ENCODE measurements around the gene COL16A1.

The COL16A1 gene

DNA sequence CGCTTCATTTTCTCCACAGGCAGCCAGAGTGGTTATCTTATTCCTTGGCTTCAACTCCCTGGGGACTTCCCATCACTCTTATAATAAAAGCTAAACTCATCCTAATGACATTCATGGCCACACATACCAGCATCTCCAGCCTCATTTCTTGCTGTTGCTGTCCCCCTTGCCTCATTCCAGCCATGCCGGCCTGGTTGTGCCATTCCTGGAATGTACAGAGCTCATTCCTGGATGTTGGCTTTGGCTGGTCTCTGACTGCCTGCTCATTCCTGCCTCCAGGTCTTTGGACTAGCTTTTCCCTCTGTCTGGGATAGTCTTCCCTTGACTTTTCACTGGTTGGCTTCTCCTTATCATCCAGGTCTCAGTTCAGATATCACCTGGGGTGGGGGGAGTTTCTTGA is 56.7 kb downstream of the COL16A1 start:
- DNase-seq (no peak), ATAC-seq (ENCODE audit: insufficient read depth, low read depth) (no peak)
- Histone ChIP-seq H4K20me1 (ENCODE audit: insufficient read depth, low read length) (no peaks in the 10 kb centered on the region), H3K79me2 (ENCODE audit: insufficient read depth, low read length) (peaks cover 25% of the 10 kb centered on the region), H3K9me3 (ENCODE audit: insufficient read depth, low read length, severe bottlenecking) (no peaks in the 10 kb centered on the region), H3K9ac (ENCODE audit: low read depth, low read length) (no peak overlapping the region), H3K4me2 (ENCODE audit: insufficient read depth, low read length) (no peak overlapping the region), H2AFZ (ENCODE audit: low read depth, low read length) (no peak overlapping the region), H3K36me3 (ENCODE audit: insufficient read depth, low read length) (no peaks in the 10 kb centered on the region; the same call in 1 of the 2 replicates), H3K27ac (ENCODE audit: low read length) (no peak overlapping the region), H3K27me3 (ENCODE audit: insufficient read depth, low read length, poor library complexity) (peaks cover 4% of the 10 kb centered on the region), H3K4me1 (ENCODE audit: insufficient read depth, low read length) (peaks cover 31% of the 10 kb centered on the region), H3K4me3 (ENCODE audit: low read depth in 1 of 2, low read length in 2 of 2) (no peak overlapping the region)
- TF ChIP-seq, protein P1, sequence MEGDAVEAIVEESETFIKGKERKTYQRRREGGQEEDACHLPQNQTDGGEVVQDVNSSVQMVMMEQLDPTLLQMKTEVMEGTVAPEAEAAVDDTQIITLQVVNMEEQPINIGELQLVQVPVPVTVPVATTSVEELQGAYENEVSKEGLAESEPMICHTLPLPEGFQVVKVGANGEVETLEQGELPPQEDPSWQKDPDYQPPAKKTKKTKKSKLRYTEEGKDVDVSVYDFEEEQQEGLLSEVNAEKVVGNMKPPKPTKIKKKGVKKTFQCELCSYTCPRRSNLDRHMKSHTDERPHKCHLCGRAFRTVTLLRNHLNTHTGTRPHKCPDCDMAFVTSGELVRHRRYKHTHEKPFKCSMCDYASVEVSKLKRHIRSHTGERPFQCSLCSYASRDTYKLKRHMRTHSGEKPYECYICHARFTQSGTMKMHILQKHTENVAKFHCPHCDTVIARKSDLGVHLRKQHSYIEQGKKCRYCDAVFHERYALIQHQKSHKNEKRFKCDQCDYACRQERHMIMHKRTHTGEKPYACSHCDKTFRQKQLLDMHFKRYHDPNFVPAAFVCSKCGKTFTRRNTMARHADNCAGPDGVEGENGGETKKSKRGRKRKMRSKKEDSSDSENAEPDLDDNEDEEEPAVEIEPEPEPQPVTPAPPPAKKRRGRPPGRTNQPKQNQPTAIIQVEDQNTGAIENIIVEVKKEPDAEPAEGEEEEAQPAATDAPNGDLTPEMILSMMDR (IDR thresholded peaks at IDR 0.05; ENCODE audit: borderline replicate concordance, extremely low read depth, low read length, poor library complexity, severe bottlenecking): no peak
- TF ChIP-seq EZH2 (IDR thresholded peaks at IDR 0.05; ENCODE audit: borderline replicate concordance, low read depth, low read length, severe bottlenecking): no peak

DNA sequence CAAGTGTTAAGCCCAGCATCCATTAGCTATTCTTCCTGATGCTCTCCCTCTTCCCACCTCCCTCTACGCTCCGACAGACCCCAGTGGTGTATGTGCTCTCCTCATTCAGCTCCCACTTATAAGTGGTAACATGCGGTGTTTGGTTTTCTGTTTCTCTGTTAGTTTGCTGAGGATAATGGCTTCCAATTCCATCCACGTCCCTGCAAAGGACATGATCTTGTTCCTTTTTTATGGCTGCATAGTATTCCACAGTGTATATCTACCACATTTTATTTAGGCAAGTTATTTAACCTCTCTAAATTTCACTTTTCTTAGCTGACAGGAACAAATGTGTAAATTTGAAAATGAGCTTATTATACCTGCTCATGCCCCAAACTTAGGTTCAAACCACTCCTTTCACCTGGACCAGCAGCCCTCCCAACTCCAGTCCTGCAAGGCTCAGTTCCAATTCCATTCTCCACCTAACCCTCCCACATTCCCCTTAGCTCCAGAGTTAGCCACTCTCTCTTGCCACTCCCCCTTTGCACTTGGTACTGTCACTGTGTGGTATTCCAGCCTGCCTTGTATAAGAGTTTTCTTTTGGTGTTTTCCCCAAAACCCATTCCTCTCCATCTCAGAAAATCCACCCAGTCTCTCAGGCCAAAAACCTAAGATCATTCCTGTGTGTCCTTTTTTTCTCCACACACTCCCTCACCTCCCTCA is 57.4 kb downstream of the COL16A1 start:
- Histone ChIP-seq H4K20me1 (ENCODE audit: insufficient read depth, low read length) (no peaks in the 10 kb centered on the region), H3K36me3 (ENCODE audit: insufficient read depth, low read length) (no peaks in the 10 kb centered on the region; the same call in 1 of the 2 replicates), H3K9ac (ENCODE audit: low read depth, low read length) (no peak overlapping the region), H3K9me3 (ENCODE audit: insufficient read depth, low read length, severe bottlenecking) (no peaks in the 10 kb centered on the region), H3K27me3 (ENCODE audit: insufficient read depth, low read length, poor library complexity) (peaks cover 4% of the 10 kb centered on the region), H3K4me2 (ENCODE audit: insufficient read depth, low read length) (peak overlapping the region; percentile 95; the same call in 1 of the 2 replicates), H3K4me1 (ENCODE audit: insufficient read depth, low read length) (peaks cover 31% of the 10 kb centered on the region), H3K79me2 (ENCODE audit: insufficient read depth, low read length) (peaks cover 29% of the 10 kb centered on the region), H3K4me3 (ENCODE audit: low read depth in 1 of 2, low read length in 2 of 2) (no peak overlapping the region; a peak in 1 of 4 replicates), H3K27ac (ENCODE audit: low read length) (no peak overlapping the region), H2AFZ (ENCODE audit: low read depth, low read length) (no peak overlapping the region)
- no peak for TF ChIP-seq EZH2 (IDR thresholded peaks at IDR 0.05; ENCODE audit: borderline replicate concordance, low read depth, low read length, severe bottlenecking)
- TF ChIP-seq, protein P1 (IDR thresholded peaks at IDR 0.05; ENCODE audit: borderline replicate concordance, extremely low read depth, low read length, poor library complexity, severe bottlenecking): no peak
- no peak for DNase-seq
- ATAC-seq (ENCODE audit: insufficient read depth, low read depth): no peak

DNA sequence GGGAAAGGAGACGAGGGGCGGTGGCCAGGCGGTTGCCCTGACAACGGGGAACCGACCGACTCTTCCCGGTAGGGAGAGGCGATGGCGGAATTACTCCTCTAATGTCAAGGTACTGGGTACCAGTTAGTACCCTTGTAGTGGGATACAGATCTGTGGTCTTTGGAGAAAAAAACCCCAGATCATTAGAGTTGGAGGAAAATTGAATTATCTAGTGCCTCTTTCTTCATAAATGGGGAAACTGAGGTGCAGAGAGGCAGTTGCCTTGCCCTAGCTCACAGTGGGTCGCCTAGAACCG is 58.6 kb downstream of the COL16A1 start:
- H3K27me3 ChIP-seq (ENCODE audit: insufficient read depth, low read length, poor library complexity): peaks cover 4% of the 10 kb centered on the region
- peak overlapping the region; percentile 95 for H3K4me2 ChIP-seq (ENCODE audit: insufficient read depth, low read length)
- H3K4me1 ChIP-seq (ENCODE audit: insufficient read depth, low read length): peaks cover 39% of the 10 kb centered on the region
- peak overlapping the region; percentile 52 to 68 for H3K4me3 ChIP-seq (ENCODE audit: low read depth in 1 of 2, low read length in 2 of 2)
- H4K20me1 ChIP-seq (ENCODE audit: insufficient read depth, low read length): peaks cover under 1% of the 10 kb centered on the region
- H3K27ac ChIP-seq (ENCODE audit: low read length): peak overlapping the region; percentile 94
- no peaks in the 10 kb centered on the region; the same call in 1 of the 2 replicates for H3K36me3 ChIP-seq (ENCODE audit: insufficient read depth, low read length)
- ATAC-seq (ENCODE audit: insufficient read depth, low read depth) (no peak), DNase-seq (no peak)
- no peak for TF ChIP-seq EZH2 (IDR thresholded peaks at IDR 0.05; ENCODE audit: borderline replicate concordance, low read depth, low read length, severe bottlenecking)
- TF ChIP-seq, protein P1 (IDR thresholded peaks at IDR 0.05; ENCODE audit: borderline replicate concordance, extremely low read depth, low read length, poor library complexity, severe bottlenecking): no peak
- H3K79me2 ChIP-seq (ENCODE audit: insufficient read depth, low read length): peaks cover 41% of the 10 kb centered on the region
- no peaks in the 10 kb centered on the region for H3K9me3 ChIP-seq (ENCODE audit: insufficient read depth, low read length, severe bottlenecking)
- peak overlapping the region; percentile 76 for H3K9ac ChIP-seq (ENCODE audit: low read depth, low read length)
- H2AFZ ChIP-seq (ENCODE audit: low read depth, low read length): peak overlapping the region; percentile 75
